Upper lobe of right lung (tissue), 1 donor: ENCODE results near the gene CRP. TPM values are rescaled to one million over a fixed set of nuclear protein-coding genes. Genes with fewer than 3 reads are reported as not detected.
"Not testable (repeated sequence)": the region's sequence is repeated elsewhere in the genome, so short reads cannot be mapped to it uniquely, and the experiment has no call there.

ENCODE experiments used
- ATAC-seq: fragments of 200-7000 bp; cut with Tn5 transposase; one replicate; pipeline ENCODE4 v1.9.1; 2020; ENCODE audit warnings: mild to moderate bottlenecking, moderate library complexity
- DNase-seq: peaks from one replicate; pipeline ENCODE4 v3.0.0-alpha.2; 2020
- H3K27ac ChIP-seq: fragments of 200-600 bp; one replicate; pipeline ENCODE4 v1.8.0; 2022
- H3K27me3 ChIP-seq: fragments of 200-600 bp; one replicate; pipeline ENCODE4 v1.8.0; 2022; ENCODE audit warnings: mild to moderate bottlenecking
- H3K36me3 ChIP-seq: fragments of 200-600 bp; one replicate; pipeline ENCODE4 v1.8.0; 2022
- H3K4me1 ChIP-seq: fragments of 200-600 bp; one replicate; pipeline ENCODE4 v1.8.0; 2022
- H3K4me3 ChIP-seq: fragments of 200-600 bp; one replicate; pipeline ENCODE4 v1.8.0; 2022; ENCODE audit warnings: mild to moderate bottlenecking
- H3K9me3 ChIP-seq: fragments of 200-600 bp; one replicate; pipeline ENCODE4 v1.8.0; 2022
- CTCF ChIP-seq: fragments of 200-600 bp; IDR thresholded peaks from one replicate; pipeline ENCODE4 v1.8.0; 2022; ENCODE audit warnings: antibody characterized with exemption
- intact Hi-C: fragments of 100-400 bp; cut with DNase I; formaldehyde crosslinking; loops from one replicate; pipeline ENCODE4 v1.11.0; 2022
- total RNA-seq: library from RNA; stranded (reverse); fragmentation: NEBNext Ultra II Directional; extraction: Animal tissue kit (Norgen Biotek cat#: 25700); gene quantifications from one replicate; pipeline ENCODE4 v1.2.1, GENCODE V29; 2021
- donor health status: DM: no; HTN: yes; CAD: no; lungs with severe emphysema.

Gene CRP
- total RNA-seq, 1 donor from 2014 or later, result 0.26 TPM

- Histone ChIP-seq H3K27ac (no peak overlapping the region), H3K4me3 (no peak overlapping the region), H3K9me3 (no peaks in the 10 kb centered on the region), H3K4me1 (no peaks in the 10 kb centered on the region), H3K36me3 (no peaks in the 10 kb centered on the region), H3K27me3 (no peaks in the 10 kb centered on the region)
- intact Hi-C loops, result no loop called here
- TF ChIP-seq CTCF, result no peak
- DNase-seq (no peak), ATAC-seq (no peak)
Observed at GRCh38 chr1:159743651-159744410, 29.4 kb upstream of the CRP start.

GRCh38 chr1:159737238-159737916 lies 23.0 kb upstream of the CRP start:
- ATAC-seq (no peak), DNase-seq (no peak)
- H3K27ac ChIP-seq, result no peak overlapping the region
- H3K4me3 ChIP-seq, result no peak overlapping the region
- H3K36me3 ChIP-seq, result no peaks in the 10 kb centered on the region
- no peaks in the 10 kb centered on the region for H3K9me3 ChIP-seq
- TF ChIP-seq CTCF, result no peak
- intact Hi-C loops, result no loop called here
- H3K27me3 ChIP-seq, result no peaks in the 10 kb centered on the region
- no peaks in the 10 kb centered on the region for H3K4me1 ChIP-seq

GRCh38 chr1:159723188-159723587 lies 8.8 kb upstream of the CRP start:
- H3K36me3 ChIP-seq, DNase-seq, H3K27me3 ChIP-seq, H3K4me1 ChIP-seq, ATAC-seq, H3K4me3 ChIP-seq, H3K9me3 ChIP-seq, H3K27ac ChIP-seq, intact Hi-C loops: not testable (repeated sequence)

GRCh38 chr1:159719990-159720389 lies 5.6 kb upstream of the CRP start:
- Histone ChIP-seq H3K4me3 (no peak overlapping the region), H3K27ac (no peak overlapping the region), H3K27me3 (no peaks in the 10 kb centered on the region), H3K36me3 (no peaks in the 10 kb centered on the region), H3K9me3 (no peaks in the 10 kb centered on the region), H3K4me1 (no peaks in the 10 kb centered on the region)
- ATAC-seq (no peak), DNase-seq (no peak)
- intact Hi-C loops, result no loop called here
- no peak for TF ChIP-seq CTCF

GRCh38 chr1:159715855-159716254 lies 1.5 kb upstream of the CRP start:
- ATAC-seq (no peak), DNase-seq (no peak)
- Histone ChIP-seq H3K27me3 (no peaks in the 10 kb centered on the region), H3K27ac (no peak overlapping the region), H3K36me3 (no peaks in the 10 kb centered on the region), H3K9me3 (no peaks in the 10 kb centered on the region), H3K4me3 (no peak overlapping the region), H3K4me1 (no peaks in the 10 kb centered on the region)
- no peak for TF ChIP-seq CTCF
- intact Hi-C loops, result no loop called here

GRCh38 chr1:159712080-159712479 lies 2.3 kb downstream of the CRP start:
- H3K27ac ChIP-seq, result no peak overlapping the region
- H3K36me3 ChIP-seq, result no peaks in the 10 kb centered on the region
- TF ChIP-seq CTCF, result no peak
- H3K4me3 ChIP-seq, result no peak overlapping the region
- H3K9me3 ChIP-seq, result no peaks in the 10 kb centered on the region
- no peaks in the 10 kb centered on the region for H3K27me3 ChIP-seq
- ATAC-seq, result no peak
- DNase-seq, result no peak
- no peaks in the 10 kb centered on the region for H3K4me1 ChIP-seq
- intact Hi-C loops, result no loop called here
